ENCODE data around the gene GTF3C1.

GTF3C1 gene

DNA sequence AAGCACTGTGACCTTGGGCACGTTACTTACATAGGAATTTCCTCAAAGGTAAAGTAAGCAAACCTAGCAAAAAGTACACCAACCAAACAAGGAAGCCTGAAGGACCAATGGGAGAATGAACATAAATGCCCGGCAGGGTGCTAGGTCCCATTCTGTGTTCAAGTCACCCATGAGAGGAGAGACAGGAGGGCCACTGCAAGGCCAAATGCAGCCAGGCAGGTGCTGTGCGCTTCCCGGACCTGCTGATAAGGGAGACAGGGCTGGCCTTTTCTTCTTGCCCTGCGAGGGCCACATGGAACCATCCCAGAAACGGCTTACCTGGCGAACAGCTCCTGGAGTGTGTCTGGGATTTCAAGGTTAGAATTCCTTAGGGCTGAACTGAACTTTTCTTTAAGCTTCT, 69.0 kb downstream of the GTF3C1 start:
- peaks cover 98% of the 10 kb centered on the region for H3K36me3 ChIP-seq (ENCODE audit: insufficient read depth, low read depth, low read length)
- H3K4me3 ChIP-seq (ENCODE audit: low read length) = no peak overlapping the region
- no peaks in the 10 kb centered on the region for H3K9me3 ChIP-seq (ENCODE audit: insufficient read depth, low read depth, low read length)
- no peaks in the 10 kb centered on the region for H3K4me1 ChIP-seq (ENCODE audit: insufficient read depth, low read length)
- no peaks in the 10 kb centered on the region for H3K27me3 ChIP-seq (ENCODE audit: insufficient read depth, low read length)
- no peak overlapping the region for H3K9ac ChIP-seq (ENCODE audit: low read depth, low read length)
- no peak overlapping the region for H3K27ac ChIP-seq (ENCODE audit: low read length)

DNA sequence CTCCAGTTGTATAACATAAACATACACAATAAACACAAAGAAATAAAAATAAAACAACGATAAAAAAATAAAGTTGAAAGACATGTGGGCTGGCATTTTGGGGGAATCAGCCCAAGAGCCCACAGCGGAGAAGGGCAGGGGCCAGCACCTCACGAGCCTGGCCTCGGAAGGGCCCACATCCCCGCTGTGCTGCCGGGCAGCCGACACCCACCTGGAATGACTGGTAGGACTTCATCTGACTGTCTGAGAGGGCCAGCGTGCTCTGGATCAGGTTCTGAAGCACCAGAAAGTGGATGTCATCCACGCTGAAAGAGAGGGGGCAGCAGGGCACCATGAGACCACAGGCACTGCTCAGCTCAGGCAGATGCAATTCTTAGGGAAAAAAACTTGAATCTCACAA, 73.5 kb downstream of the GTF3C1 start:
- Histone ChIP-seq H3K27me3 (ENCODE audit: insufficient read depth, low read length) (no peaks in the 10 kb centered on the region), H3K27ac (ENCODE audit: low read length) (no peak overlapping the region), H3K9me3 (ENCODE audit: insufficient read depth, low read depth, low read length) (no peaks in the 10 kb centered on the region), H3K4me1 (ENCODE audit: insufficient read depth, low read length) (no peaks in the 10 kb centered on the region), H3K9ac (ENCODE audit: low read depth, low read length) (no peak overlapping the region), H3K36me3 (ENCODE audit: insufficient read depth, low read depth, low read length) (peaks cover 98% of the 10 kb centered on the region), H3K4me3 (ENCODE audit: low read length) (no peak overlapping the region)

DNA sequence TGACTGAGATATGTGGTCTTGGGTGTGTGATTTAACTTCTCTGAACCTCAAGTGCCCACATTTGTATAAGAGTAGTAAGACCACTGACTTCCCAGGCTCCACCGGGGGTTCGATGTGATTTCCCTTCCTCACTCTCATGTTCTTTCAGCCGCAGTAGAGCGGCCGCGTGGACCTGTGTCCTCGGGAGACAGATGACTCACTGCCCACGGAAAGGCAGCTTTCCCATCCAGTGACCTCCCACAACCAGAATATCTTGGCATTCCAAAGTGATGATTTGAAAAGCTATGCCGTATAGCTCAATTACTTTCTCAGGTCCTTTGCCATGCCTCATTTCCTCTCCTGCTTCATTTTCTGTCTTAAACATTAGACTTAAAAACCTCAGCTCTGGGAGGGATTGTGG, 74.2 kb downstream of the GTF3C1 start:
- Histone ChIP-seq H3K4me3 (ENCODE audit: low read length) (no peak overlapping the region), H3K9me3 (ENCODE audit: insufficient read depth, low read depth, low read length) (no peaks in the 10 kb centered on the region), H3K9ac (ENCODE audit: low read depth, low read length) (no peak overlapping the region), H3K36me3 (ENCODE audit: insufficient read depth, low read depth, low read length) (peaks cover 98% of the 10 kb centered on the region), H3K27me3 (ENCODE audit: insufficient read depth, low read length) (no peaks in the 10 kb centered on the region), H3K4me1 (ENCODE audit: insufficient read depth, low read length) (no peaks in the 10 kb centered on the region), H3K27ac (ENCODE audit: low read length) (no peak overlapping the region)

DNA sequence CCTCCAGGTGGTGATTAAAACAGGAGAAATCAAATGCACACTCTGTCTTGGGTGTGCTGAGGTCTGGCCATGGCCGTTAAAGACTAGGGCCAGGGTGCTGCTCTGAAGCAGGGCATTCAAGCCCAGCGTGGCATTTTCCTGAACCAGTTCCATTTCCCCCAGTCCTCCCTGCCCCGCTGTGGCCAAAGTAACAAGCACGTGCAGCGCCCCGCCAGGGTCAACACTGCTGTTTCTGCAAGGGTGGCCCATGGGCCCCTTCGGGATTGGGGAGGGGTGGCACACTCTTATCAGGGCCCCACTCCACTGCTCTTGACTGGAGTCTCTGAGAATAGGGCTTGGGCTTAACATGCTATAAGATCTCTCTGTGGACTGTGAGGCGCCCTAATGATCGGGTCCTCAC, 74.8 kb downstream of the GTF3C1 start:
- H3K4me1 ChIP-seq (ENCODE audit: insufficient read depth, low read length) = no peaks in the 10 kb centered on the region
- H3K36me3 ChIP-seq (ENCODE audit: insufficient read depth, low read depth, low read length) = peaks cover 99% of the 10 kb centered on the region
- H3K9me3 ChIP-seq (ENCODE audit: insufficient read depth, low read depth, low read length) = no peaks in the 10 kb centered on the region
- H3K4me3 ChIP-seq (ENCODE audit: low read length) = no peak overlapping the region
- no peak overlapping the region for H3K27ac ChIP-seq (ENCODE audit: low read length)
- no peaks in the 10 kb centered on the region for H3K27me3 ChIP-seq (ENCODE audit: insufficient read depth, low read length)
- H3K9ac ChIP-seq (ENCODE audit: low read depth, low read length) = no peak overlapping the region

DNA sequence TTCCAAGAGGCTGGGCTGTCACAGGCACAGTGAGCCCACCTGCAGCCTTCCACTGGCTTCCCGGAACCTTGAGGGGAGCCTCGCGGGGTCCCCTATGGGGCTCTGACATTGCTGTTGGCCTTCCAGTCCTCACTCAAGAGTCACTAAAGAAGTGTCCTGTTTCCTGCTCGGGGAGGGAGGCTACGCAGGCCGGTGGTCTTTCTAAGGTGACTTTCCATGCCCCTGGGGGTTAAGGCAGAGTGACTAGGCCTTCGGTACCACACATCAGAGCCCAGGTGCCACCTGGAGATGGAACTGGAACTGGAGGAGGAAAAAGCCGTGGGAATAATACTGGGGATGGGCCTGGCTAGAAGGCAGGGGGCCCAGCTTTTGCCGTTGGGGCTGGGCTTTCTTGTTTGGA, 75.7 kb downstream of the GTF3C1 start:
- Histone ChIP-seq H3K27ac (ENCODE audit: low read length) (no peak overlapping the region), H3K9ac (ENCODE audit: low read depth, low read length) (no peak overlapping the region), H3K4me1 (ENCODE audit: insufficient read depth, low read length) (no peaks in the 10 kb centered on the region), H3K9me3 (ENCODE audit: insufficient read depth, low read depth, low read length) (no peaks in the 10 kb centered on the region), H3K36me3 (ENCODE audit: insufficient read depth, low read depth, low read length) (peaks cover 100% of the 10 kb centered on the region), H3K4me3 (ENCODE audit: low read length) (no peak overlapping the region), H3K27me3 (ENCODE audit: insufficient read depth, low read length) (no peaks in the 10 kb centered on the region)

DNA sequence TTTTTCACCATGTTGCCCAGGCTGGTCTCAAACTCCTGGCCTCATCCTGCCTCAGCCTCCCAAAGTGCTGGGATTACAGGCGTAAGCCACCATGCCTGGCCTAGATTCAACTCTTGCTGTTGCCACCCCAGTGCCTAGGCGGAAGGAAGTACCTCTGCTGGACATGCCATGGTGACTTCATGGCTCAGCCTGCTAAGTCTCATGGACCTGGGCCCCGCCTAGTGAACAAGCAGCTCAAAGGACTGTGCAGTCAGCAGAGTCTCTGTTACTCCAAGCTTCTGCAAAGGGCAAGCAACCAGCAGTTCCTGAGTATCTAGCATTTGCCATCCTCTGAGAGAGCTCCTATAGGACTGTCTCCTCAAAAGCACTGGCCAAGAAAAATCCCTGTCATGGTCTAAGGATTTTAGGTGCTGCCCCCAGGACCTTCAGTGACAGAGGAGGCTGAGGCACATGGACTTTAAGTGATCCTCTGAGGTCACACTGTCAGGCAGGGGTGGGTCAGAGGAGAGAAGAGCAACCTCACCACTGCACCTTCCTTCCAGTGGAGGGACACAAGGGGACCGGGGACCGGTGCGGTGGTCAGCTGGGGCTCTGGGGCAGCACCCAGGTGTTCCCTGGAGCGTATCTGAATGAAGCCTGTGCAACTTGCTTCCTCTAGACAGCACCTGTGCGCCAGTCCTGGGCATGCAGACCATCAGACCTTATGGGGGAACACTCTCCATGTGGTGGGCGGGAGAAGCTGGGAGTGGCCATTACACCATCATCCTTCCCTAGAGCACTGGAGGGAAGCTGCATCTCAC, 76.4 kb downstream of the GTF3C1 start:
- no peaks in the 10 kb centered on the region for H3K4me1 ChIP-seq (ENCODE audit: insufficient read depth, low read length)
- H3K4me3 ChIP-seq (ENCODE audit: low read length) = no peak overlapping the region
- no peak overlapping the region for H3K27ac ChIP-seq (ENCODE audit: low read length)
- H3K9ac ChIP-seq (ENCODE audit: low read depth, low read length) = no peak overlapping the region
- no peaks in the 10 kb centered on the region for H3K27me3 ChIP-seq (ENCODE audit: insufficient read depth, low read length)
- peaks cover 100% of the 10 kb centered on the region for H3K36me3 ChIP-seq (ENCODE audit: insufficient read depth, low read depth, low read length)
- H3K9me3 ChIP-seq (ENCODE audit: insufficient read depth, low read depth, low read length) = no peaks in the 10 kb centered on the region

DNA sequence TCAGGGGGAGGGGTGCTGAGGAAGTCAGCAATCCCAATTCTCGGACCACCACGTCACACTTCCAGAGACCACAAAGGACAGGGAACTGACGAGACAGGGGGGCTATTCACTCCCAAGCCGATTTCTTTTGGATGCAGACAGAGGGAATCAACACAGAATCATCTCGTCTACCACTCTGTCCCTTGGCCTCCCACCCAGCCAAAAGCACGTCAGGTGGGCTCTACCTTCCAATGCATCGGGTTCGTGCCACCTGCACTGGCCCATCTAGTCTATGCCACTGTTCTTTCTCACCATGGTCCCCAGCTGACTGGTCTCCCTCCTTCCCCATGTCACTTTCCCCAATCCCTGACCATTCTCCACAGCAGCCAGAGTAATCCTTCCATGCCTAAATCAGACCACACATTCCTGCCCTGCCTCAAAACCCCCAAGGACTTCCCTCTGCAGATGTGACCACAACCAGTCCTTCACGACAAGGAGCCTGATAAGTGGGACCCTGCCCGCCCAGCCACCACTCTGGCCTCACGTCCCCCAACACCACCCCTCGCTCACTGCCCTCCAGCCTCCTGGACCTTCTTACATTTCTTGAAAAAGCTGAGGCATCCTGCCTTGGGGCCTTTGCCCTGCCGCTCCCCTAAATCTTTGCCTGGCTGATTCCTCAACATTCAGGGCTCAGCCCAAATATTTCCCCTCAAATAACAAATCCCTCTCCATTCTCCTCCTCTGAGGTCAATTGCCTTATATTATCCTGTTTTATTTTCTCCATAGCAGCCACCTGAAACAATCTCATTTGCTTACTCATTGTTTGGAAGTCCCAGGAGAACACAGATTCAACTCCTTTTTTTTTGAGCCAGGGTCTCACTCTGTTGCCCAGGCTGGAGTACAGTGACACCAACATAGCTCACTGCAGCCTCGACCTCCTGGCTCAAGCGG, 77.4 kb downstream of the GTF3C1 start:
- Histone ChIP-seq H3K27me3 (ENCODE audit: insufficient read depth, low read length) (no peaks in the 10 kb centered on the region), H3K4me1 (ENCODE audit: insufficient read depth, low read length) (no peaks in the 10 kb centered on the region), H3K9me3 (ENCODE audit: insufficient read depth, low read depth, low read length) (no peaks in the 10 kb centered on the region), H3K4me3 (ENCODE audit: low read length) (no peak overlapping the region), H3K27ac (ENCODE audit: low read length) (no peak overlapping the region), H3K36me3 (ENCODE audit: insufficient read depth, low read depth, low read length) (peaks cover 100% of the 10 kb centered on the region), H3K9ac (ENCODE audit: low read depth, low read length) (no peak overlapping the region)

DNA sequence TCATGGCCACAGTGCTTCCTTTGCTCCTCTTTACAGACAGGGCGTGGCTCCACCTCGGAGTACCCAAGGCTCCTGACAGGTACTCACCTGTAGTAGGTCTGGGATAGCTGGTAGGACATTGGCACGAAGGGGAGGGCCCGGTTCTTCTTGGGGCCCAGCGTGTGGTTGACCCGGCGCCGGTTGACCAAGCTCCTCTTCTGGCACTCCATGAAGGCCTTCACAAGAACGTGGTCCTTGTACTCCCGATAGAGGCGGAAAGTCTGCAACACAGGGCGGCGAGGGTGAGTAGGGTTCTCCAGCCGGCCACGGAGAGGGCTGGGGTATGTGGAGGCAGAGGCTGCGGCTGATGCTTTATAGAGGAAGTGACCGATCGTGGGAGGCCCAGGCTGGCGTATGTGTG, 78.1 kb downstream of the GTF3C1 start:
- H3K36me3 ChIP-seq (ENCODE audit: insufficient read depth, low read depth, low read length) = peaks cover 100% of the 10 kb centered on the region
- no peak overlapping the region for H3K4me3 ChIP-seq (ENCODE audit: low read length)
- H3K27me3 ChIP-seq (ENCODE audit: insufficient read depth, low read length) = no peaks in the 10 kb centered on the region
- H3K27ac ChIP-seq (ENCODE audit: low read length) = no peak overlapping the region
- no peaks in the 10 kb centered on the region for H3K4me1 ChIP-seq (ENCODE audit: insufficient read depth, low read length)
- no peak overlapping the region for H3K9ac ChIP-seq (ENCODE audit: low read depth, low read length)
- H3K9me3 ChIP-seq (ENCODE audit: insufficient read depth, low read depth, low read length) = no peaks in the 10 kb centered on the region

DNA sequence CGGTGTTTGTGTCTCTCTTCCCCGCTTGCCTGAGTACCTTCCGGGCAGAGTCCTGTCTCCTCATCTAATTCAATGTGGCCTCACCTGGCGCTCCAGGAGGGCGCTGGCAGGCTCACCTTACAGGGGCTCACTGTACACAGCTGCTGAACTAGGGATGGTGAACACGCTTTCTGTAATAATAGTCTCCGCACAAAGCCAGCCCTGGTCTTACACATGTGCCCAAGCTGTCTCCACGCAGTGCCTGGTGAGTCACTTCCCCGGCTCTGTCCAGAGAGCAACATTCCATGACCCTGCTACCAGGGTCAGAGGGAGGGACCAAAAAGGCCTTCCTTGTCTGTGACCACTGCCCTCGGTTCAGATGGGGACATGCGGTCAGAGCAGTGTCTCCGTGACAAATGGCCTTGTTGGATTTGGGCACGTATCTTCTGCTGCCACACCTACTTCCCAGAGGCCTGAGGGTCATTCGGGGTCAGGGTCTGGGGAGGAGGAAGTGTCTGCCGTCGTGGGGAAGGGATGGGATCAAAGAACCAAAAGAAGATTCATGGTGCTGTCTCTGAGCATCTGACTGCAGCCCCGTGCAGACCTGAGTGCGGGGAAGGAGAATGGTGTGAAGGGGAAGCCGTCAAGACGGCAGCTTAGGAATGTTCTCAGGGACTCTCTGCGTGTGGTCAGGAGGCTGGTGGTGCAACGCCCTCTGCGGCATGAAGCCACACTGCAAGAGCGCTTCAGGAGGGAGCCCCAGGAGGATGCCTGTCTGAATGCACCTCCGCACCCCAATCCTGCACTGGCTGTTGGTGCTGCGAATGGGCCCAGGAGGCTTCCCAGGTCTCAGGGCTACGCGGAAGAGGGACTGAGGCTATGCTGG, 78.9 kb downstream of the GTF3C1 start:
- H3K4me3 ChIP-seq (ENCODE audit: low read length) = no peak overlapping the region
- H3K4me1 ChIP-seq (ENCODE audit: insufficient read depth, low read length) = no peaks in the 10 kb centered on the region
- no peak overlapping the region for H3K9ac ChIP-seq (ENCODE audit: low read depth, low read length)
- no peaks in the 10 kb centered on the region for H3K9me3 ChIP-seq (ENCODE audit: insufficient read depth, low read depth, low read length)
- peaks cover 100% of the 10 kb centered on the region for H3K36me3 ChIP-seq (ENCODE audit: insufficient read depth, low read depth, low read length)
- no peaks in the 10 kb centered on the region for H3K27me3 ChIP-seq (ENCODE audit: insufficient read depth, low read length)
- H3K27ac ChIP-seq (ENCODE audit: low read length) = no peak overlapping the region

DNA sequence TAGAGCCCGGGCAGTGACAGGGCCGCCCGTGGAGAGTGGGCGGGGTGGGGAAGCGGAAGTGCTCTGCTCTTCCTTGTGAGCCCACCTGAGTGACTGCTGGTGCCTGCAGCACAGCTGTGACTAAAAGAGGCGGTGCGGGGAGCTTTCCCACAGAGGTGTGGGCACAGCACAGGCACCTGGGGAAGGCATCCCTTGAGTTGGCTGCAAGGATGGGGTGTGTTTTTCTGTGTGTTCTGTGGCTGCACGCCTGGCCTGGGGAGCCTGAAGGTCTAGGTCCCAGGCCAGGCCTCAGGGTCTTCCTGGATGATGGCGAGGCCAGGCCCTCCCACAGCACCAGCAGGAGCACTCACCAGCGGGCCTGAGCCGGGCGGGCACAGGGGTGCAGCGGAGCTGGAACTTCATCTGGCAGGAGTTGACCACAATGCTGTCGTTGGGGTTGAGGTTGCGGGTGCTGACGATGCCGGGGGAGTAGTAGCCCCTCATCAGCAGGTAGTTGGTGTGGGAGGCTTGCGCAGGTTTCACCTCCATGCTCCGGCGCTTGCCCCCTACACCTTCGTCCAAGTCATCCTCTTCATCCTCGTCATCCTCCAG, 80.7 kb downstream of the GTF3C1 start:
- peaks cover 100% of the 10 kb centered on the region for H3K36me3 ChIP-seq (ENCODE audit: insufficient read depth, low read depth, low read length)
- no peaks in the 10 kb centered on the region for H3K4me1 ChIP-seq (ENCODE audit: insufficient read depth, low read length)
- no peaks in the 10 kb centered on the region for H3K27me3 ChIP-seq (ENCODE audit: insufficient read depth, low read length)
- H3K9ac ChIP-seq (ENCODE audit: low read depth, low read length) = no peak overlapping the region
- no peak overlapping the region for H3K27ac ChIP-seq (ENCODE audit: low read length)
- no peaks in the 10 kb centered on the region for H3K9me3 ChIP-seq (ENCODE audit: insufficient read depth, low read depth, low read length)
- no peak overlapping the region for H3K4me3 ChIP-seq (ENCODE audit: low read length)

DNA sequence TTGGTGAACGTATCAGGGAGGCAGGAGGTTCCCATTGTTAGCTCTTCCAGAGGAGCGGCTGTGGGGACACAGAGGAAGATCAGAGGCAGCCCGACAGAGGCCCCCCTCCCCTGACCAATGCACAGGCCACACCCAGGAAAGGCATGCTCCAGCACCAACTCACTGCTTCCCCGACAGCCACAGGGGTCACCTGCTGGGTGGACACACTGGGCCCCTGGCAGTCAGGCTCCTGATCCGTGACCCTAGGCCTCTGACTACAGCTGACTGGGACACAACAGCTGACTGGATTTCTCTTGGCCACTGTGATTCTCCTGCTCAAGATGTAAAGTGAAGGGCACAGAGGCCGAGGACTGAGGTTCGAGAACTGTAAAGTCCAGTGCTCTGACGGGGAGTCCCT, 84.2 kb downstream of the GTF3C1 start:
- Histone ChIP-seq H3K27me3 (ENCODE audit: insufficient read depth, low read length) (no peaks in the 10 kb centered on the region), H3K4me3 (ENCODE audit: low read length) (no peak overlapping the region), H3K9ac (ENCODE audit: low read depth, low read length) (no peak overlapping the region), H3K4me1 (ENCODE audit: insufficient read depth, low read length) (no peaks in the 10 kb centered on the region), H3K27ac (ENCODE audit: low read length) (no peak overlapping the region), H3K9me3 (ENCODE audit: insufficient read depth, low read depth, low read length) (no peaks in the 10 kb centered on the region), H3K36me3 (ENCODE audit: insufficient read depth, low read depth, low read length) (peaks cover 99% of the 10 kb centered on the region)

Data from iPS-20b (cell line).